Fibroblast of lung (primary cell): Measurements from ENCODE around the gene PCDHGA4. TPM values are rescaled to one million over a fixed set of nuclear protein-coding genes. Genes with fewer than 3 reads are reported as not detected.
"Not testable (repeated sequence)": the region's sequence is repeated elsewhere in the genome, so short reads cannot be mapped to it uniquely, and the experiment has no call there.

Experiments used
- DNase-seq, 2 donors: peaks; one replicate each; pipeline versions ENCODE4 v3.0.0 to v3.0.0-alpha.2; 2010; ENCODE audit warnings: low read depth in 2 of 2
- H2AFZ ChIP-seq: 2 replicates; pipeline ENCODE4 v1.5.1; 2012; ENCODE audit warnings: low read length, control low read depth, inconsistent platforms
- H3K27ac ChIP-seq: 2 replicates; pipeline ENCODE4 v1.5.1; 2011; ENCODE audit warnings: low read length, control low read depth; ENCODE audit not compliant: insufficient read depth
- H3K27me3 ChIP-seq: 2 replicates; pipeline ENCODE4 v1.5.1; 2011; ENCODE audit warnings: mild to moderate bottlenecking, low read length; ENCODE audit not compliant: control insufficient read depth, insufficient read depth
- H3K36me3 ChIP-seq: 2 replicates; pipeline ENCODE4 v1.5.1; 2011; ENCODE audit warnings: low read length; ENCODE audit not compliant: control insufficient read depth, insufficient read depth
- H3K4me1 ChIP-seq: 2 replicates; pipeline ENCODE4 v1.5.1; 2011; ENCODE audit warnings: low read length; ENCODE audit not compliant: control insufficient read depth, insufficient read depth; ENCODE audit errors: extremely low read depth
- H3K4me2 ChIP-seq: 2 replicates; pipeline ENCODE4 v1.5.1; 2011; ENCODE audit warnings: low read length, control low read depth; ENCODE audit not compliant: insufficient read depth; ENCODE audit errors: extremely low read depth
- H3K4me3 ChIP-seq, 4 experiments: fragments of 200-600 bp in 1 of 4; sonication (generic) in 1 of 4; replicated peaks in 1 of 4; 2 replicates each; pipeline ENCODE4 v1.5.1; 2011 to 2016; ENCODE audit warnings: low read length in 4 of 4, low read depth in 3 of 4, mild to moderate bottlenecking in 3 of 4, control low read depth in 2 of 4, inconsistent platforms in 1 of 4, mixed read lengths in 1 of 4; ENCODE audit not compliant: insufficient read depth in 1 of 4; ENCODE audit errors: control extremely low read depth in 1 of 4
- H3K79me2 ChIP-seq: 2 replicates; pipeline ENCODE4 v1.5.1; 2012; ENCODE audit warnings: mild to moderate bottlenecking, low read length, inconsistent platforms; ENCODE audit not compliant: control insufficient read depth, insufficient read depth
- H3K9ac ChIP-seq: 2 replicates; pipeline ENCODE4 v1.5.1; 2011; ENCODE audit warnings: mild to moderate bottlenecking, low read length, control low read depth; ENCODE audit not compliant: insufficient read depth
- H3K9me3 ChIP-seq: 2 replicates; pipeline ENCODE4 v1.5.1; 2012; ENCODE audit warnings: low read depth, low read length; ENCODE audit not compliant: control insufficient read depth, insufficient read depth
- H4K20me1 ChIP-seq: 2 replicates; pipeline ENCODE4 v1.5.1; 2011; ENCODE audit warnings: low read length; ENCODE audit not compliant: control insufficient read depth, insufficient read depth; ENCODE audit errors: extremely low read depth
- EZH2 ChIP-seq: IDR thresholded peaks from 2 replicates; pipeline ENCODE4 v1.5.1; 2012; ENCODE audit warnings: low read length, control low read depth, mild to moderate bottlenecking; ENCODE audit errors: missing control alignments
- polyA plus RNA-seq, 2 donors: library from polyadenylated mRNA; depleted of rRNA in 1 of 2; stranded (reverse) in 1 of 2; unstranded in 1 of 2; fragments of >200 nt; gene quantifications; 2 replicates each; pipeline ENCODE4 v1.2.1, GENCODE V29; 2011 to 2012; ENCODE audit warnings: missing spikeins in 1 of 2
- total RNA-seq: library from RNA; depleted of rRNA; stranded (reverse); fragments of >200 nt; gene quantifications from 2 replicates; pipeline ENCODE4 v1.2.1, GENCODE V29; 2014
- TF ChIP-seq, protein P1 (sequence below), 2 donors: IDR thresholded peaks in 1 of 2; conservative IDR thresholded peaks in 1 of 2; 1 replicate in 1 of 2; 2 replicates in 1 of 2; pipeline ENCODE4 v1.5.1; 2011 to 2012; ENCODE audit warnings: low read length in 2 of 2, control low read depth in 1 of 2, inconsistent platforms in 1 of 2, low read depth in 1 of 2, mild to moderate bottlenecking in 1 of 2

PCDHGA4 gene
- total and polyA plus RNA-seq, 2 donors (not counting 1 experiment from before 2014, with no cell fraction given), result 6.4 to 7.6 TPM

DNA sequence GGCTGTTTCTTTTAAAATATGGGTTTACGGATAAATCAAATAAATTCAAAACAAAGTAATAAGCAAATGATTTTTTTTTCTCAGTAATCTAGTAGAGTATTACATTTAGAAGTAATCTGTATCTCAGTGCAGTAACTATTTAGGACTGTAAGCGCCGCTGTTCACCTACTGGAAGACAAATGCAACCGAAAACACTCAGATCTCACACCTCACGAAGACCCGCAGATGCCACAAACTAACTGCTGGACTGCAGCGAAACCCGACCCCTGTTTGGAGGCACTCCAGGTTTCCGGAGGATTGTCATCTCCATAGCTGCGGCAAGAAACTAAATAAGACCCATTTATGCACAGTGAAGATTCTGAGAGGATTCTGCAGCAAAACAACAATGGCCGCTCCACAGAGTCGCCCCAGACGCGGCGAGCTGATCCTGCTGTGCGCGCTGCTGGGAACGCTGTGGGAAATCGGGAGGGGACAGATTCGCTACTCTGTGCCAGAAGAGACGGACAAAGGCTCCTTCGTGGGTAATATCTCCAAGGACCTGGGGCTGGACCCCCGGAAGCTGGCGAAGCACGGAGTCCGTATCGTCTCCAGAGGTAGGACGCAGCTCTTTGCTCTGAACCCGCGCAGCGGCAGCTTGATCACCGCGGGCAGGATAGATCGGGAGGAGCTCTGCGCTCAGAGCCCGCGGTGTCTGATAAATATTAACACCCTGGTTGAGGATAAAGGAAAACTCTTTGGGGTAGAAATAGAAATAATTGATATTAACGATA is 37.8 kb downstream of the PCDHGA4 start, which contains the start of gene PCDHGA8:
Gene PCDHGA8 (plus strand): TSS at position 205 of the 770 bp plus-strand sequence. CDS start 181 bp downstream, at position 386.
- no peak for TF ChIP-seq EZH2
- TF ChIP-seq, protein P1, sequence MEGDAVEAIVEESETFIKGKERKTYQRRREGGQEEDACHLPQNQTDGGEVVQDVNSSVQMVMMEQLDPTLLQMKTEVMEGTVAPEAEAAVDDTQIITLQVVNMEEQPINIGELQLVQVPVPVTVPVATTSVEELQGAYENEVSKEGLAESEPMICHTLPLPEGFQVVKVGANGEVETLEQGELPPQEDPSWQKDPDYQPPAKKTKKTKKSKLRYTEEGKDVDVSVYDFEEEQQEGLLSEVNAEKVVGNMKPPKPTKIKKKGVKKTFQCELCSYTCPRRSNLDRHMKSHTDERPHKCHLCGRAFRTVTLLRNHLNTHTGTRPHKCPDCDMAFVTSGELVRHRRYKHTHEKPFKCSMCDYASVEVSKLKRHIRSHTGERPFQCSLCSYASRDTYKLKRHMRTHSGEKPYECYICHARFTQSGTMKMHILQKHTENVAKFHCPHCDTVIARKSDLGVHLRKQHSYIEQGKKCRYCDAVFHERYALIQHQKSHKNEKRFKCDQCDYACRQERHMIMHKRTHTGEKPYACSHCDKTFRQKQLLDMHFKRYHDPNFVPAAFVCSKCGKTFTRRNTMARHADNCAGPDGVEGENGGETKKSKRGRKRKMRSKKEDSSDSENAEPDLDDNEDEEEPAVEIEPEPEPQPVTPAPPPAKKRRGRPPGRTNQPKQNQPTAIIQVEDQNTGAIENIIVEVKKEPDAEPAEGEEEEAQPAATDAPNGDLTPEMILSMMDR (conservative IDR thresholded peaks at IDR 0.05 in 1 of 2, IDR thresholded peaks at IDR 0.05 in 1 of 2; ENCODE audit: low read depth in 1 of 2, low read length in 2 of 2), result peak in 1 of 2 donors; percentile 13
- H4K20me1 ChIP-seq, result no peaks in the 10 kb centered on the region
- H3K36me3 ChIP-seq, result no peaks in the 10 kb centered on the region
- no peak within 1 kb of the TSS for H3K27ac ChIP-seq
- H3K27me3 ChIP-seq, result no peaks in the 10 kb centered on the region
- no peak within 1 kb of the TSS for H2AFZ ChIP-seq
- H3K79me2 ChIP-seq, result no peaks in the 10 kb centered on the region
- H3K4me2 ChIP-seq, result no peak within 1 kb of the TSS
- H3K9me3 ChIP-seq, result peaks cover 4% of the 10 kb centered on the region
- H3K9ac ChIP-seq, result no peak within 1 kb of the TSS
- no peaks in the 10 kb centered on the region for H3K4me1 ChIP-seq
- DNase-seq, result peak in 1 of 2 donors; percentile 31
- peak within 1 kb of the TSS in 2 of 4 experiments; percentile 16 to 21 for H3K4me3 ChIP-seq

DNA sequence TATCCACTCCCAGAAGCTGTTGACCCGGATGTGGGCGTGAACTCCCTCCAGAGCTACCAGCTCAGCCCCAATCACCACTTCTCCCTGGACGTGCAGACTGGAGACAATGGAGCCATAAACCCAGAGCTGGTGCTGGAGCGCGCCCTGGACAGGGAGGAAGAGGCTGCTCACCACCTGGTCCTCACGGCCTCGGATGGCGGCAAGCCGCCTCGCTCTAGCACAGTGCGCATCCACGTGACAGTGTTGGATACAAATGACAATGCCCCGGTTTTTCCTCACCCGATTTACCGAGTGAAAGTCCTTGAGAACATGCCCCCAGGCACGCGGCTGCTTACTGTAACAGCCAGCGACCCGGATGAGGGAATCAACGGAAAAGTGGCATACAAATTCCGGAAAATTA is 38.4 kb downstream of the PCDHGA4 start:
- H3K36me3 ChIP-seq, result no peaks in the 10 kb centered on the region
- no peak overlapping the region for H3K4me2 ChIP-seq
- no peak overlapping the region for H2AFZ ChIP-seq
- no peak for TF ChIP-seq EZH2
- TF ChIP-seq, protein P1 (conservative IDR thresholded peaks at IDR 0.05 in 1 of 2, IDR thresholded peaks at IDR 0.05 in 1 of 2; ENCODE audit: low read depth in 1 of 2, low read length in 2 of 2), result no peak
- no peak overlapping the region for H3K4me3 ChIP-seq
- DNase-seq, result no peak
- no peaks in the 10 kb centered on the region for H3K79me2 ChIP-seq
- H3K9ac ChIP-seq, result no peak overlapping the region
- no peak overlapping the region for H3K27ac ChIP-seq
- no peaks in the 10 kb centered on the region for H4K20me1 ChIP-seq
- no peaks in the 10 kb centered on the region for H3K27me3 ChIP-seq
- peaks cover 4% of the 10 kb centered on the region for H3K9me3 ChIP-seq
- no peaks in the 10 kb centered on the region for H3K4me1 ChIP-seq

DNA sequence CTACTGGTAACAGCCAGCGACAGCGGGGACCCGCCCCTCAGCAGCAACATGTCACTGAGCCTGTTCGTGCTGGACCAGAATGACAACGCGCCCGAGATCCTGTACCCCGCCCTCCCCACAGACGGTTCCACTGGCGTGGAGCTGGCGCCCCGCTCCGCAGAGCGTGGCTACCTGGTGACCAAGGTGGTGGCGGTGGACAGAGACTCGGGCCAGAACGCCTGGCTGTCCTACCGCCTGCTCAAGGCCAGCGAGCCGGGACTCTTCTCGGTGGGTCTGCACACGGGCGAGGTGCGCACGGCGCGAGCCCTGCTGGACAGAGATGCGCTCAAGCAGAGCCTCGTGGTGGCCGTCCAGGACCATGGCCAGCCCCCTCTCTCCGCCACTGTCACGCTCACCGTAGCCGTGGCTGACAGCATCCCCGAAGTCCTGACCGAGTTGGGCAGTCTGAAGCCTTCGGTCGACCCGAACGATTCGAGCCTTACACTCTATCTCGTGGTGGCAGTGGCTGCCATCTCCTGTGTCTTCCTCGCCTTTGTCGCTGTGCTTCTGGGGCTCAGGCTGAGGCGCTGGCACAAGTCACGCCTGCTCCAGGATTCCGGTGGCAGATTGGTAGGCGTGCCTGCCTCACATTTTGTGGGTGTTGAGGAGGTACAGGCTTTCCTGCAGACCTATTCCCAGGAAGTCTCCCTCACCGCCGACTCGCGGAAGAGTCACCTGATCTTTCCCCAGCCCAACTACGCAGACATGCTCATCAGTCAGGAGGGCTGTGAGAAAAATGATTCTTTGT is 39.8 kb downstream of the PCDHGA4 start:
- DNase-seq, H2AFZ ChIP-seq, H3K4me1 ChIP-seq, H3K27me3 ChIP-seq, H4K20me1 ChIP-seq, H3K27ac ChIP-seq, H3K4me3 ChIP-seq, H3K9ac ChIP-seq, H3K79me2 ChIP-seq, H3K36me3 ChIP-seq, H3K4me2 ChIP-seq, H3K9me3 ChIP-seq: not testable (repeated sequence)
